AG09319 (cell line): ENCODE results near the gene DDAH1.
A peak's percentile ranks its signal among the peaks of the same experiment; 100 is the strongest.

Experiments
- DNase-seq: peaks from one replicate; pipeline ENCODE4 v3.0.0-alpha.2; 2010; ENCODE audit warnings: low read depth; ENCODE audit errors: extremely low read depth
- CTCF ChIP-seq: IDR thresholded peaks from 2 replicates; pipeline ENCODE4 v1.5.1; 2011; ENCODE audit warnings: low read depth, mild to moderate bottlenecking, inconsistent platforms, low read length, moderate library complexity

DDAH1 gene

GRCh38 chr1:85451236-85451830, 13.6 kb downstream of the DDAH1 start:
- no peak for TF ChIP-seq CTCF
- no peak for DNase-seq

DNA sequence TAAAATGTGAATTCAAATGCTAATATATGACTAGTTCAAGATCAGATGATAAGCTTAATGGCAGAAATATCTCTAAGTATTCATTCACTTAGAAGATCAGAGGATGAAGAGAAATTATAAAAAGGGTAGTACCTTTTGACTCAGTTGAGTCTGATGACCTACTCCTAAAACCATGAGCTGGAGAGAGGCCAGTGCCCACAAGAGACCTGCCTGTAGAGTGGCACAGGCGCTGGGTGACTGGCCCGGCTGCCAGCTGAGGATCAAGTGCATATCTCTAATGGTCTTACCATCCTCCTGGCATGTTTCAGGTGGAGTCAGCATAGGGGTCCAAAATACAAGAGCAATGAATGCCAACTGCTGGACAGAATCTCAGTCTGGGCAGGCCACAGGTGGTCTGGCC, 14.1 kb downstream of the DDAH1 start:
- no peak for TF ChIP-seq CTCF
- no peak for DNase-seq

GRCh38 chr1:85449356-85449755, 15.6 kb downstream of the DDAH1 start:
- no peak for TF ChIP-seq CTCF
- DNase-seq = no peak

- no peak for DNase-seq
- TF ChIP-seq CTCF = no peak
These were observed 16.6 kb downstream of the DDAH1 start for GRCh38 chr1:85448358-85448757.

- no peak for TF ChIP-seq CTCF
- peak; percentile 44 for DNase-seq
These were observed 17.7 kb downstream of the DDAH1 start for GRCh38 chr1:85447006-85447943.

GRCh38 chr1:85445906-85446305, 19.1 kb downstream of the DDAH1 start:
- no peak for DNase-seq
- TF ChIP-seq CTCF = no peak

DNA sequence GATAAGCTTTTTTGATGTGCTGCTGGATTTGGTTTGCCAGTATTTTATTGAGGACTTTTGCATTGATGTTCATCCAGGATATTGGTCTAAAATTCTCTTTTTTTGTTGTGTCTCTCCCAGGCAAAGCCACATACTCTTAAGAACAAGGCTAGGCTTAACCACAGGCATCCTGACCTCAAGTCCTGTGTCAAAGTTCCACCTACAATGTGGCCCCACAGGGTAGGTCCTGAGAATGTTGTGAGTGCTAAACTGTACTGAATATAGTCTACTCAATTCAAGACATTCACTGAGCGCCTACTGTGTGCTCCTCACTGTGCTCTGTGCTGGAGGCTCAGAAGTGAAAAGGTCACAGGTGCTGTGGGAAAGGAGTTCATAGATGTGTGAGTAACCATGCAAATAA, 20.6 kb downstream of the DDAH1 start:
- DNase-seq = no peak
- TF ChIP-seq CTCF = no peak
